Fibroblast of mammary gland (primary cell): ENCODE data around the gene PCDHGB3.

ENCODE experiments used
- DNase-seq: peaks from one replicate; pipeline ENCODE4 v3.0.0-alpha.2; 2010; ENCODE audit warnings: low read depth
- H3K4me3 ChIP-seq: 2 replicates; pipeline ENCODE4 v1.5.1; 2011; ENCODE audit warnings: low read depth, mild to moderate bottlenecking, low read length, moderate library complexity; ENCODE audit not compliant: control insufficient read depth
- TF ChIP-seq, protein P1 (sequence below): conservative IDR thresholded peaks from 2 replicates; pipeline ENCODE4 v1.5.1; 2011; ENCODE audit warnings: low read depth, low read length, inconsistent platforms; ENCODE audit not compliant: control insufficient read depth, insufficient read depth

PCDHGB3 gene

DNA sequence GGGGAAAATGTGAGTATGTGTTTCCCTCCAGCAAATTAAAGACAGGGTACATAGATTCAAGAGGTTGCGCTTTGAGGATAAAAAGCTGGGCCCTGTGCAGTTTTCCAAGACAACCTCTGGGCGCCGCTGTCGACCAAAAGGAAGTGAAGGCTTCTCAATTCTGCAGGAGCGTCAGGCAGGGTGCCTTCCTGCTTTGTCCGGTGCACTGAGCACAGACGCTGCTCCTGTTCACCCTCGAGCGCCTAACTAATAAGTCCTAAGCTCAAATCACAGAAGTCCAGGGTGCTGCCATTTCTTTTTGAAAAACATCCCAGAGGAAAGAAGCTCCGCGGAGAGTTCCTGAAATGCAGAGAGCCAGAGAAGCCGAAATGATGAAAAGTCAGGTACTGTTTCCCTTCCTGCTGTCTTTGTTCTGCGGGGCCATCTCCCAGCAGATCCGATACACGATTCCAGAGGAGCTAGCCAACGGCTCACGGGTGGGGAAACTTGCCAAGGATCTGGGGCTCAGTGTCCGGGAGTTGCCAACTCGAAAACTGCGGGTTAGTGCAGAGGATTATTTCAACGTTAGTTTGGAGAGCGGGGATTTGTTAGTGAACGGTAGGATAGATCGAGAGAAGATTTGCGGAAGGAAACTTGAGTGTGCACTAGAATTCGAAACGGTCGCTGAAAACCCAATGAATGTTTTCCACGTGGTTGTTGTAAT is 20.0 kb upstream of the PCDHGB3 start, which contains the start of gene PCDHGB1:
PCDHGB1 (plus strand) TSS at position 183 of the 703 bp plus-strand sequence; CDS start at position 345, 162 bp downstream.
- DNase-seq = peak; percentile 60
- H3K4me3 ChIP-seq = peak within 1 kb of the TSS; percentile 25
- TF ChIP-seq, protein P1, sequence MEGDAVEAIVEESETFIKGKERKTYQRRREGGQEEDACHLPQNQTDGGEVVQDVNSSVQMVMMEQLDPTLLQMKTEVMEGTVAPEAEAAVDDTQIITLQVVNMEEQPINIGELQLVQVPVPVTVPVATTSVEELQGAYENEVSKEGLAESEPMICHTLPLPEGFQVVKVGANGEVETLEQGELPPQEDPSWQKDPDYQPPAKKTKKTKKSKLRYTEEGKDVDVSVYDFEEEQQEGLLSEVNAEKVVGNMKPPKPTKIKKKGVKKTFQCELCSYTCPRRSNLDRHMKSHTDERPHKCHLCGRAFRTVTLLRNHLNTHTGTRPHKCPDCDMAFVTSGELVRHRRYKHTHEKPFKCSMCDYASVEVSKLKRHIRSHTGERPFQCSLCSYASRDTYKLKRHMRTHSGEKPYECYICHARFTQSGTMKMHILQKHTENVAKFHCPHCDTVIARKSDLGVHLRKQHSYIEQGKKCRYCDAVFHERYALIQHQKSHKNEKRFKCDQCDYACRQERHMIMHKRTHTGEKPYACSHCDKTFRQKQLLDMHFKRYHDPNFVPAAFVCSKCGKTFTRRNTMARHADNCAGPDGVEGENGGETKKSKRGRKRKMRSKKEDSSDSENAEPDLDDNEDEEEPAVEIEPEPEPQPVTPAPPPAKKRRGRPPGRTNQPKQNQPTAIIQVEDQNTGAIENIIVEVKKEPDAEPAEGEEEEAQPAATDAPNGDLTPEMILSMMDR = peak; percentile 57

DNA sequence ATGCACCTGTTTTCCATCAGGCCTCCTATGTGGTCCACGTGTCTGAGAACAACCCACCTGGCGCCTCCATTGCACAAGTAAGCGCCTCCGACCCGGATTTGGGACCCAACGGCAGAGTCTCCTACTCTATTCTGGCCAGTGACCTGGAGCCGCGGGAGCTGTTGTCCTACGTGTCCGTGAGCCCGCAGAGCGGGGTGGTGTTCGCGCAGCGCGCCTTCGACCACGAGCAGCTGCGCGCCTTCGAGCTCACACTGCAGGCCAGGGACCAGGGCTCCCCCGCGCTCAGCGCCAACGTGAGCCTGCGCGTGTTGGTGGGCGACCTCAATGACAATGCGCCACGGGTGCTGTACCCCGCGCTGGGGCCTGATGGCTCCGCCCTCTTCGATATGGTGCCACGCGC is 18.5 kb upstream of the PCDHGB3 start:
- TF ChIP-seq, protein P1 = no peak

DNA sequence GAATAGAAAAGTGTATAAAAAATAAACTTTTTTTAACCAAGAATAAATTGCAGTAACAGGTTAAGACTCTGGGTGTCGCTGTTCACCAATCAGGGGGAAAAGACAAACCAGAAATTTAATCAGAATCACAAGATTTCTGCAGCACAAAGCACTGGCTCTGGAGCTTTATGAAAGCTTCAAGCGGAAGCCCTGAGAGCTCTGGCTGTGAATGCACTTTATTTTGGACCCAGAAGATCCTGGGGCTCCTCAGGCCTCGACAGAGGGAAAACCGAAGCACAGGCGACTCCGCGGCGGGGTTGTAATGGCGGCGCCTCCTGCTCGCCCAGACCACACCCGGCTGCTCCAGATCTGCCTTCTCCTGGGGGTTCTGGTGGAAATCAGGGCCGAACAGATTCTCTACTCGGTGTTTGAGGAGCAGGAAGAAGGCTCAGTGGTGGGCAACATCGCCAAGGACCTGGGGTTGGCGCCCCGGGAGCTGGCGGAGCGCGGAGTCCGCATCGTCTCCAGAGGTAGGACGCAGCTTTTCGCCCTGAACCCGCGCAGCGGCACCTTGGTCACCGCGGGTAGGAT is 15.1 kb upstream of the PCDHGB3 start, which contains the start of gene PCDHGA4:
PCDHGA4 (plus strand) TSS at position 122 of the 570 bp plus-strand sequence; CDS start at position 209, 87 bp downstream.
- TF ChIP-seq, protein P1 = peak; percentile 57
- H3K4me3 ChIP-seq = peak within 1 kb of the TSS; percentile 37
- peak; percentile 33 for DNase-seq

More for the DNA sequence above, 18.5 kb upstream of the PCDHGB3 start:
- no peak for DNase-seq
- no peak overlapping the region for H3K4me3 ChIP-seq

DNA sequence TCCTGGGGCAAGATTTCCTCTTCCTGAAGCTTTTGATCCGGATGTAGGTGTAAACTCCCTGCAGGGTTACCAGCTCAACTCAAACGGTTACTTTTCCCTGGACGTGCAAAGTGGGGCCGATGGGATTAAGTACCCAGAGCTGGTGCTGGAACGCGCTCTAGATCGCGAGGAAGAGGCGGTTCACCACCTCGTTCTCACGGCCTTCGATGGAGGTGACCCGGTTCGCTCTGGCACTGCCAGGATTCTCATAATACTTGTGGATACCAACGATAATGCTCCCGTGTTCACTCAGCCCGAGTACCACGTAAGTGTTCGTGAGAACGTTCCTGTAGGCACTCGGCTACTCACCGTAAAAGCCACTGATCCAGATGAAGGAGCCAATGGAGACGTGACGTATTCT is 14.4 kb upstream of the PCDHGB3 start:
- no peak overlapping the region for H3K4me3 ChIP-seq
- DNase-seq = no peak
- TF ChIP-seq, protein P1 = no peak

DNA sequence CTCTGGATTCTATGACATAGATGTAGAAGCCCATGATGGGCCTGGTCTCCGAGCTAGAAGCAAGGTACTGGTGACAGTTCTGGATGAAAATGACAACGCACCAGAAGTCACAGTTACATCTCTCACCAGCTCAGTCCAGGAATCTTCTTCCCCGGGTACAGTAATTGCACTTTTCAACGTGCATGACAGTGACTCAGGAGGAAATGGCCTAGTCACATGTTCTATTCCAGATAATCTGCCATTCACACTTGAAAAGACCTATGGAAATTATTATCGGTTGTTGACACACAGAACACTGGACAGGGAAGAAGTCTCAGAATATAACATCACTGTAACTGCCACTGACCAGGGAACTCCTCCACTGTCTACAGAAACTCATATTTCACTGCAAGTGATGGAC is 13.9 kb upstream of the PCDHGB3 start:
- no peak for DNase-seq
- TF ChIP-seq, protein P1 = no peak
- H3K4me3 ChIP-seq = no peak overlapping the region

DNA sequence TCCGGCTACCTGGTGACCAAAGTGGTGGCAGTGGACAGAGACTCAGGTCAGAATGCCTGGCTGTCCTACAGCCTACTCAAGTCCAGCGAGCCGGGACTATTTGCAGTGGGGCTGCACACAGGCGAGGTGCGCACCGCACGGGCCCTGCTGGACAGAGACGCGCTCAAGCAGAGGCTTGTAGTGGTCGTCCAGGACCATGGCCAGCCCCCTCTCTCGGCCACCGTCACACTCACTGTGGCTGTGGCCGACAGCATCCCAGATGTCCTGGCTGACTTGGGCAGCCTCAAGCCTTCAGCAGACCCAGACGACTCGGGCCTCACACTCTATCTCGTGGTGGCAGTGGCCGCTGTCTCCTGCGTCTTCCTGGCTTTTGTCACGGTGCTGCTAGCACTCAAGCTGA is 13.1 kb upstream of the PCDHGB3 start:
- DNase-seq = no peak
- no peak overlapping the region for H3K4me3 ChIP-seq
- TF ChIP-seq, protein P1 = no peak
